ENCODE data around the gene RAB19. TPM values are rescaled to one million over a fixed set of nuclear protein-coding genes. Genes with fewer than 3 reads are reported as not detected.

RAB19 gene
- total RNA-seq, 1 experiment from 2014 or later, result not detected

DNA sequence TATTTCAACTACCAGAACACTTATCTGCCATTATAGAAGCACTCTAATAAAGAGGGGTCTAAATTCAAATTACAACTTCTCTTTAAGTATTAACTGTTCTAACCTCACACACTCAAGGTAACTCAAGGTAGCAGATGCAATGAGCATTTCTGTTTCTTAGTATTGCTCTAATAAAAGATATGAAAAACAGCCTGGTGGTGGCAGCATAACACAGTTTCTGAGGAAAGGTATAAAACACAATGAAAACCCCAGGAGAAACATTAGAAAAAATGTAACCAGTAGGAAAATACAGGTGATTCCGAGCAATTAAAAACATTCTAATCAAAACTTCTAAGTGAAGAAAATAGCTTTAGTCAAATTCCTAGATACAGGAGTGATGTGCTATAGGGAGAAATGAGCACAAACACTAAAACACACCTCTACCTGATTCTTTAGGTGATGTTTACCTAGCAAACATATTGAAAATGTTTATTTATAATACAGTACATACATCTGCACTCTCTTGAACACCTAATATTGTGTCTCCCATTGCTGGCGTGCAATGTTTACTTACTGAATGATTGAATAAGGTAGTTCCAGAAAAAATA, 72.0 kb downstream of the RAB19 start:
- intact Hi-C loops (cut with micrococcal nuclease; ENCODE audit: unreplicated experiment), result loop anchor here (10.0 kb wide), 1 partner anchor 449 kb away; the partner anchor contains the start of gene BRAF
- POLR2A ChIA-PET (ENCODE audit: low non-redundant PET), result no interaction called here
- peaks cover 4% of the 10 kb centered on the region for H3K4me1 ChIP-seq (ENCODE audit: insufficient read depth, low read length, poor library complexity, severe bottlenecking)
- TF ChIP-seq EZH2 (IDR thresholded peaks at IDR 0.05; ENCODE audit: borderline replicate concordance, low read depth, low read length, poor library complexity, severe bottlenecking), result no peak
- TF ChIP-seq, protein P1, sequence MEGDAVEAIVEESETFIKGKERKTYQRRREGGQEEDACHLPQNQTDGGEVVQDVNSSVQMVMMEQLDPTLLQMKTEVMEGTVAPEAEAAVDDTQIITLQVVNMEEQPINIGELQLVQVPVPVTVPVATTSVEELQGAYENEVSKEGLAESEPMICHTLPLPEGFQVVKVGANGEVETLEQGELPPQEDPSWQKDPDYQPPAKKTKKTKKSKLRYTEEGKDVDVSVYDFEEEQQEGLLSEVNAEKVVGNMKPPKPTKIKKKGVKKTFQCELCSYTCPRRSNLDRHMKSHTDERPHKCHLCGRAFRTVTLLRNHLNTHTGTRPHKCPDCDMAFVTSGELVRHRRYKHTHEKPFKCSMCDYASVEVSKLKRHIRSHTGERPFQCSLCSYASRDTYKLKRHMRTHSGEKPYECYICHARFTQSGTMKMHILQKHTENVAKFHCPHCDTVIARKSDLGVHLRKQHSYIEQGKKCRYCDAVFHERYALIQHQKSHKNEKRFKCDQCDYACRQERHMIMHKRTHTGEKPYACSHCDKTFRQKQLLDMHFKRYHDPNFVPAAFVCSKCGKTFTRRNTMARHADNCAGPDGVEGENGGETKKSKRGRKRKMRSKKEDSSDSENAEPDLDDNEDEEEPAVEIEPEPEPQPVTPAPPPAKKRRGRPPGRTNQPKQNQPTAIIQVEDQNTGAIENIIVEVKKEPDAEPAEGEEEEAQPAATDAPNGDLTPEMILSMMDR (conservative IDR thresholded peaks at IDR 0.05; ENCODE audit: low read depth, low read length), result peak; percentile 66
- H3K4me3 ChIP-seq (ENCODE audit: low read depth, low read length, poor library complexity, severe bottlenecking), result no peak overlapping the region
- no peaks in the 10 kb centered on the region for H3K36me3 ChIP-seq (ENCODE audit: insufficient read depth, low read length, poor library complexity, severe bottlenecking)
- DNase-seq (ENCODE audit: low spot score), result peak; percentile 58
- CTCF ChIA-PET, result no interaction called here
- BruUV-seq (replicated peaks), result no TSS peak
- no peaks in the 10 kb centered on the region for H3K9me3 ChIP-seq (ENCODE audit: low read depth, low read length, poor library complexity, severe bottlenecking)
- no peaks in the 10 kb centered on the region for H3K27me3 ChIP-seq (replicated peaks; ENCODE audit: insufficient read depth, low read depth, low read length, poor library complexity)
- no peak overlapping the region for H3K27ac ChIP-seq (ENCODE audit: low read depth, low read length, poor library complexity, severe bottlenecking)

DNA sequence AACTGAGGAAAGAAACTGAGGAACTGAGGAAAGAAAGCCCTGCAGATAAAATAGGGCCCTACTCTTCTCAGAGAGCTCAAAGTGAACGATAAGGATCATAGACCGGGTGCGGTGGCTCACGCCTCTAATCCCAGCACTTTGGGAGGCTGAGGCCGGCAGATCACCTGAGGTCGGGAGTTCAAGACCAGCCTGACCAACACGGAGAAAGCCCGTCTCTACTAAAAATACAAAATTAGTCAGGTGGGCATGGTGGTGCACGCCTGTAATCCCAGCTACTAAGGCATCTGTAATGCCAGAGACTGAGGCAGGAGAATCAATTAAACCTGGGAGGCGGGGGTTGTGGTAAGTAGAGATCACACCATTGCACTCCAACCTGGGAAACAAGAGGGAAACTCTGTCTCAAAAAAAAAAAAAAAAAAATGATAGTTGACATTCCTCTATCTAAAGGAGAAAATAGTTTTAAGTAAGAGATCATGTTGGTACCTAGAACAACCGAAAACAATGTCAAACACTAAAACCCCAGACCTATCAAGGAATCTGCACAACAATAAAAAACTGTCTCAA, 72.9 kb downstream of the RAB19 start:
- no peak overlapping the region for H3K4me3 ChIP-seq (ENCODE audit: low read depth, low read length, poor library complexity, severe bottlenecking)
- ChIA-PET CTCF (interaction anchor here (0.7 kb wide), 1 partner anchor 21 kb away, joined by 3 read pairs; no protein-coding TSS in a partner anchor), POLR2A (ENCODE audit: low non-redundant PET) (no interaction called here)
- no peaks in the 10 kb centered on the region for H3K9me3 ChIP-seq (ENCODE audit: low read depth, low read length, poor library complexity, severe bottlenecking)
- H3K27me3 ChIP-seq (replicated peaks; ENCODE audit: insufficient read depth, low read depth, low read length, poor library complexity), result no peaks in the 10 kb centered on the region
- peaks cover 4% of the 10 kb centered on the region for H3K4me1 ChIP-seq (ENCODE audit: insufficient read depth, low read length, poor library complexity, severe bottlenecking)
- intact Hi-C loops (cut with micrococcal nuclease; ENCODE audit: unreplicated experiment), result loop anchor here (10.0 kb wide), 1 partner anchor 448 kb away; the partner anchor contains the start of gene BRAF
- DNase-seq (ENCODE audit: low spot score), result no peak
- TF ChIP-seq, protein P1 (conservative IDR thresholded peaks at IDR 0.05; ENCODE audit: low read depth, low read length), result no peak
- no peak for TF ChIP-seq EZH2 (IDR thresholded peaks at IDR 0.05; ENCODE audit: borderline replicate concordance, low read depth, low read length, poor library complexity, severe bottlenecking)
- no peaks in the 10 kb centered on the region for H3K36me3 ChIP-seq (ENCODE audit: insufficient read depth, low read length, poor library complexity, severe bottlenecking)
- no peak overlapping the region for H3K27ac ChIP-seq (ENCODE audit: low read depth, low read length, poor library complexity, severe bottlenecking)
- no TSS peak for BruUV-seq (replicated peaks)

Other genes starting within 250 kb of the RAB19 start
- gene KDM7A, start 227.1 kb upstream of the RAB19 start, total RNA-seq (2021), result 9.6 and 11.7 TPM in 2 replicates
- 34.4 and 34.7 TPM in 2 replicates for gene SLC37A3, start 5.5 kb upstream of the RAB19 start, total RNA-seq (2021)
- gene MKRN1, start 75.4 kb downstream of the RAB19 start, total RNA-seq (2021), result 51.1 and 57.6 TPM in 2 replicates
- gene DENND2A, start 236.8 kb downstream of the RAB19 start, total RNA-seq (2021), result 0.49 and 0.87 TPM in 2 replicates